Progenitor cell of endocrine pancreas (in vitro differentiated cells): ENCODE data around the gene APBA1. TPM values are rescaled to one million over a fixed set of nuclear protein-coding genes. Genes with fewer than 3 reads are reported as not detected.

Experiments used
- DNase-seq: peaks from one replicate; pipeline ENCODE4 v3.0.0; 2021; ENCODE audit warnings: low spot score; ENCODE audit not compliant: unreplicated experiment
- H3K27ac Mint-ChIP-seq: 2 replicates; pipeline ENCODE4 v1.8.0; 2021; ENCODE audit warnings: mild to moderate bottlenecking, moderate library complexity, mixed read lengths
- H3K27me3 Mint-ChIP-seq: 2 replicates; pipeline ENCODE4 v1.8.0; 2021; ENCODE audit warnings: mixed read lengths
- H3K36me3 Mint-ChIP-seq: 2 replicates; pipeline ENCODE4 v1.8.0; 2022; ENCODE audit warnings: mixed read lengths; ENCODE audit not compliant: insufficient read depth
- H3K4me1 Mint-ChIP-seq: 2 replicates; pipeline ENCODE4 v1.8.0; 2021; ENCODE audit warnings: low read depth, mixed read lengths
- H3K4me3 Mint-ChIP-seq: 2 replicates; pipeline ENCODE4 v1.8.0; 2021; ENCODE audit warnings: low read depth, mild to moderate bottlenecking, moderate library complexity, mixed read lengths
- H3K9me3 Mint-ChIP-seq: 2 replicates; pipeline ENCODE4 v1.8.0; 2021; ENCODE audit warnings: low read depth, mixed read lengths
- CTCF ChIP-seq: fragments of 200-600 bp; sonication (generic); IDR thresholded peaks from one replicate; pipeline ENCODE4 v1.5.0; 2021; ENCODE audit warnings: antibody characterized with exemption, mild to moderate bottlenecking; ENCODE audit not compliant: unreplicated experiment
- total RNA-seq: library from RNA; stranded (reverse); gene quantifications from 2 replicates; pipeline ENCODE4 v1.2.1, GENCODE V29; 2021

Gene APBA1
- total RNA-seq, 1 donor from 2014 or later = 1.8 TPM

- Mint-ChIP-seq H3K9me3 (peaks cover 25% of the 10 kb centered on the region), H3K4me1 (peaks cover 5% of the 10 kb centered on the region), H3K27ac (no peak overlapping the region), H3K36me3 (no peaks in the 10 kb centered on the region), H3K4me3 (no peak overlapping the region), H3K27me3 (no peaks in the 10 kb centered on the region)
- DNase-seq = no peak
- no peak for TF ChIP-seq CTCF
These were observed 145.5 kb downstream of the APBA1 start for GRCh38 chr9:69526699-69527098.

GRCh38 chr9:69519470-69520240 lies 152.5 kb downstream of the APBA1 start:
- H3K4me1 Mint-ChIP-seq = peaks cover 22% of the 10 kb centered on the region
- TF ChIP-seq CTCF = no peak
- H3K36me3 Mint-ChIP-seq = peaks cover 12% of the 10 kb centered on the region
- no peak overlapping the region for H3K4me3 Mint-ChIP-seq
- H3K27ac Mint-ChIP-seq = no peak overlapping the region
- no peak for DNase-seq
- H3K9me3 Mint-ChIP-seq = peaks cover 25% of the 10 kb centered on the region
- H3K27me3 Mint-ChIP-seq = peaks cover 2% of the 10 kb centered on the region

- peaks cover 25% of the 10 kb centered on the region for H3K4me1 Mint-ChIP-seq
- no peak overlapping the region for H3K27ac Mint-ChIP-seq
- DNase-seq = no peak
- TF ChIP-seq CTCF = no peak
- H3K4me3 Mint-ChIP-seq = no peak overlapping the region
- H3K27me3 Mint-ChIP-seq = peaks cover 2% of the 10 kb centered on the region
- H3K9me3 Mint-ChIP-seq = peaks cover 16% of the 10 kb centered on the region
- peaks cover 12% of the 10 kb centered on the region for H3K36me3 Mint-ChIP-seq
These were observed 155.5 kb downstream of the APBA1 start for GRCh38 chr9:69516353-69517322.

- Mint-ChIP-seq H3K36me3 (peaks cover 12% of the 10 kb centered on the region), H3K27ac (no peak overlapping the region), H3K4me1 (peaks cover 17% of the 10 kb centered on the region), H3K27me3 (peaks cover 2% of the 10 kb centered on the region), H3K4me3 (no peak overlapping the region), H3K9me3 (peaks cover 16% of the 10 kb centered on the region)
- no peak for TF ChIP-seq CTCF
- DNase-seq = no peak
These were observed 156.4 kb downstream of the APBA1 start for GRCh38 chr9:69515810-69516209.

GRCh38 chr9:69513141-69513820 lies 158.9 kb downstream of the APBA1 start:
- H3K27ac Mint-ChIP-seq = no peak overlapping the region
- peaks cover 9% of the 10 kb centered on the region for H3K4me1 Mint-ChIP-seq
- DNase-seq = no peak

More at GRCh38 chr9:69513141-69513820, 158.9 kb downstream of the APBA1 start:
- TF ChIP-seq CTCF = no peak
- peaks cover 8% of the 10 kb centered on the region for H3K9me3 Mint-ChIP-seq
- peaks cover 2% of the 10 kb centered on the region for H3K27me3 Mint-ChIP-seq
- H3K4me3 Mint-ChIP-seq = no peak overlapping the region
- H3K36me3 Mint-ChIP-seq = peaks cover 10% of the 10 kb centered on the region
